NCI-H2029 (cell line): ENCODE results near the gene COL4A4.

ENCODE experiments used
- DNase-seq: peaks from one replicate; lab custom pipeline; 2025; lab: John Stamatoyannopoulos, UW

The COL4A4 gene

GRCh38 chr2:227161947-227162346, 2.1 kb downstream of the COL4A4 start:
- no peak for DNase-seq

- no peak for DNase-seq
Measured at GRCh38 chr2:227160164-227160563, 3.8 kb downstream of the COL4A4 start.

DNA sequence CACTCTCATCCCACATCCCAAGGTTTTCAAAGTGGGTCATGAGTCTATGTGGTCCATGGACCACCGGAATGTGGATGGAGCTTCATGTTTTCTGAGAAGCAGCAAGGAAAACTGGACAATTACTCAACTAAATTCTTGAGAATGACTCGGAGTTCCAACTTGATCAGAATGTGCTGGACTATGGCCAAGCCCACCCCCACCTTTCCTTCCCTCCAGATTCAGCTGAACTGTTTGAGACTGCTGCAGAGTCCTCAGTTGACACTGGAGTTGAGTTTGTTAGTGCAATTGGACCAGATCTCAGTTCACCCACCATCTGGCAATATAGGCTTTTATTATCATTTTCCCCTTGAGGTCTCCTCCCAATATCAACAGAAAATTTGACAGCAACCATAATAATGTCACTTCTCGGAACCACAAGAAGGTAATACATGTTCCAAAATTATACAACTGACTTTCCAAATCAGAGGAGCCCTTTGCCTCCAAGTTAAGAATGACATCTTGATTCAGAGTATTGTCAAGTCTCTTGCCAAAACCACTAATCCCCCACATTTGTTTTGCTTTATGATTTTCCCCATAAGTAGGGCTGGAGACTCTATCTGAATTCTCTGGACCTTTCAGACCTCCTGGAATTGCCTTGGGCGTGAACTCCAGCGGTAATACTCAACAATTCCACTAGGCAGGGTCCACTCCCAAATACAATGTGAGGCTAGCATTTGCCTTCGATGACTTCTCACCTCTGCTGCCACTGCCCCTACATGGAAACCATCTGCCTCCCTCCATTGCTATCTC, 8.8 kb downstream of the COL4A4 start:
- DNase-seq = no peak

GRCh38 chr2:227153758-227154486, 10.1 kb downstream of the COL4A4 start:
- no peak for DNase-seq

GRCh38 chr2:227153307-227153706, 10.7 kb downstream of the COL4A4 start:
- no peak for DNase-seq

DNA sequence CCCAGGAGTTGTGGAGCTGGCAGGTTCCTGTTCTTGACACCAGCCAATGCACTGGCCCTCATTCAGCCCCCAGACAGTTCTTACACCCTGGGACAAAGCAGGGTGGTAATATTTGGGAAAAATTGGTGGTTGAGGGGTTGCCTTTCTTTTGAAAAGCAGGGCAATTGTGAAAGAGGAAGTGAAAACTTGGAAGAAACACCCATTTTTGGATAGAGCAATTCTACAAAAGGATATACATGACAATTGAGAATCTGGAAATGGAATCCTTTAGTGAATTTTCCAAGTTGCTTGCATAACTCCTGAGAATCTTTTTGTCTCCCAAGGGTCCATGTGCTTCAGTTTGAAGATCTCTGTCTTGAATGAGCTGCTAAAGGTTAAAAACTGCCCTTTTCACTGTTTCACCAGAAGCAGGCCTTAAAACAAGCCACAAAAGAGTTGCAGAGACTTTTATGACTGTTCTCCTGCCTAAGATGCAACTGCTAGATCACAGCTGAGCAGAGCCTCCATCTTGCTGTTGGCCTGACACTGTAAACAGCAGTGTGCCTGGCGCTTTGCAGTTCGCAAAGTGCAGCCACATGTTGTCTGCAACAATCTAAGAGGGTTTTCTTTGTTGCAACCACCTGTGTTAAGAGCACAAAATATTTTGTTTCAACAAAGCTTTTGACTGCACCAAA, 11.8 kb downstream of the COL4A4 start:
- DNase-seq = no peak

- DNase-seq = no peak
Measured at GRCh38 chr2:227150222-227150936, 13.6 kb downstream of the COL4A4 start.

DNA sequence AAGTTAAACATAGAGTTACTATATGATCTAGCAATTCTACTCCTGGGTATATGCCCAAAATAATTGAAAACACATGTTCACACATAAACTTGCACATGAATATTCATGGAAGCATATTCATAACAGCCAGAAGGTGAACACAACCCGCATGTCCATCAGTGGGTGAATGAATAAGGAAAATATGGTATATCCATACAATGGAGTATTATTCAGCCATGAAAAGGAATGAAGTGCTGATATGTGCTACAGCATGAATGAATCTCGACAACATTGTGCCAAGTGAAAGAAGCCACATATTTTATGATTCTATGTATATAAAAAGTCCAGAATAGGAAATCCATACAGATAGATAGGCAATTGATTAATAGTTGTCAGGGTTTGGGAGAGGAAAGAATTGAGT, 15.9 kb downstream of the COL4A4 start:
- DNase-seq = no peak

GRCh38 chr2:227147023-227147422, 17.0 kb downstream of the COL4A4 start:
- DNase-seq = no peak

- DNase-seq = no peak
Measured at GRCh38 chr2:227146456-227146855, 17.5 kb downstream of the COL4A4 start.

GRCh38 chr2:227143895-227144294, 20.1 kb downstream of the COL4A4 start:
- no peak for DNase-seq

- DNase-seq = no peak
Measured at GRCh38 chr2:227141301-227141700, 22.7 kb downstream of the COL4A4 start.

DNA sequence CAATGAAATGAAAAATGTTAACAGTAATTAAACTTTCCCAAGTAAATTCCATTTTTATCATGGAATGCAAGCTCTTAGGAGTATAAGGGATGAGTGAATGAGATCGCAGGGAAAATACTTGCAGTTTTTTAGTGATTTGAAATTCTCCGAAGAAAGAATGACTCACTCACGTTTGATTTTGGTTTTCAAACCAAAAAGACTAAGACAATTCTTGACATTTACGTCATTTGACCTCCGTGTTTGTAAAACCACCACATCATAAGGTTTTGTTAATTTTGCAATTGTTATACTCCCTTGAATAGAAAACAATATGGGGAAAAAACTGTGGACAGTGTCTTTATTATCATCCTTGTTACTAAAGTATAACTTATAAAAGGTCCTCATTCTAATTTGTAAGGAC, 29.4 kb downstream of the COL4A4 start:
- no peak for DNase-seq

DNA sequence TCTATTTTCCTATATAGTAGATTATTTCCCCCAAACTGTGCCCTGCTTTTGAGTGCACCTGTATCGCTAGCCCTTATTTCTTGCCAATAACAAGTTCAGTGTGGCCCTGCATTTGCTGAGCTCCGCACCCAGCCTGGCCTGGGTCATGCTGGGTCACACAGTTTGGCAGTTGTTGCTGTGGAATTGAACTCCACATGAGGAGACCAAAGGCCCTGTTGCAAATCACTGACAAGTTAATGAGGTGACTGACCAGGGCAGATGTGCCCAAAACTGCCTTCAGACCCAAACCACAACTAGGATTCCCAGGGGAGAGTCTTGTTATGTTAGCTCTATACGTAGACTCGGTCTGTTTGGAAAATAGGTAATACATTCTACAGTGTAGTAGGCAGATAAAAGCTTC, 31.0 kb downstream of the COL4A4 start:
- DNase-seq = no peak

GRCh38 chr2:227130636-227131035, 33.4 kb downstream of the COL4A4 start:
- DNase-seq = no peak

DNA sequence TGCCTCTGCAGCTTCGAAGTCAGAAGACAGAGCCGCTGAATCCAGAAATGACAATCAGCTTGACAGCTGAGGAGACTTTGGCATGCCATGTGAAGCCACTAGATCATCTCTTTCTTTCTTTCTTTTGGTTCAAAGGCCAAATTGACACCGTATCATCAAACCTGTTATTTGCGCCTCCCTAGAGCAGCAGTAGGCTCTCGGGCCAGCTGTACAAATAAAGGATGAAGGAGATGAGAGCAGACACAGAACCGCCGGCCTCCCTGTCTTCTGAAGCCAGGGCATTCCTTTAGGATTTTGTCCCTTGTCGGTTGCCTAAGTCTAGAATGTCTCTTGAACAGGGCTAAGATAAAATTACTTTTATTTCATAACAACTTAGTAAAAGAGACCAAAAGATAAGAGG, 36.8 kb downstream of the COL4A4 start:
- DNase-seq = no peak

DNA sequence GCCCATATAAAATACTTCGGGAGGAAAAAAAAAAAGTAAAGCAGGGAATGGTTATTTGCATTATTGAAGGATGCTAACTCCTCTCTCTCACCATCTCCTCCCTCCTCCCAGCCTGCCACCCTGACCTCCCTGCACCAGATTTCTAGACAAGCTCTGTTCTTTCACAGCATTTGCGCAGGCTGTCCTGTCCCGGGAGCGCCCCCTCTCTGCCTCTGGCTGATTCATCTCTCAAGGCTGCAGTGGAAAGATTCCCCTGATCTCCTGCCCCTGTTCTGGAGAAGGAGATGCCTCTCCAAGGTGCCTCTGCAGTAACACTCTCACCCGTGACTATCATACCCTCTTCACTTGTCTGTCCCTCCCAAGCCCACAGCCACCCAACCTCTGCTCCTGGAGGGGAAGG, 38.5 kb downstream of the COL4A4 start:
- DNase-seq = no peak

- DNase-seq = no peak
Measured at GRCh38 chr2:227124811-227125210, 39.2 kb downstream of the COL4A4 start.

DNA sequence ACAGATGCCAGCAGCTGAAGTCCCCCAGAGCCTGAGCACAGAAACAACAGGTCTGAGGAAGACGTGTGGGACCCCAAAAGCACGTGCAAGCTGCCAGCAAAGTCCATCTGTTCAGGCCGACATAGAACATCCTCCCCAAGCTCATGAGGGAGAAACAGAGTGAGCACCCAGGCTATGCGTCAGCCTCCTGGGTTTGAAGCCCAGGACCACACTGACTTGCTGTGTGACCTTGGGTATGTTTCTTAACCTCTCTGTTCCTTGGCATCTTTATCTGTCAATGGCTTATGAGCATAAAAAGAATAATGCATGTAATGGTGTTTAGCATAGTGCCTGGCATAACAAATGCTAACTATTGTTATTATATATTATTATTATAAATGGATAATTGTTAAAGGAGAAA, 40.3 kb downstream of the COL4A4 start:
- no peak for DNase-seq

DNA sequence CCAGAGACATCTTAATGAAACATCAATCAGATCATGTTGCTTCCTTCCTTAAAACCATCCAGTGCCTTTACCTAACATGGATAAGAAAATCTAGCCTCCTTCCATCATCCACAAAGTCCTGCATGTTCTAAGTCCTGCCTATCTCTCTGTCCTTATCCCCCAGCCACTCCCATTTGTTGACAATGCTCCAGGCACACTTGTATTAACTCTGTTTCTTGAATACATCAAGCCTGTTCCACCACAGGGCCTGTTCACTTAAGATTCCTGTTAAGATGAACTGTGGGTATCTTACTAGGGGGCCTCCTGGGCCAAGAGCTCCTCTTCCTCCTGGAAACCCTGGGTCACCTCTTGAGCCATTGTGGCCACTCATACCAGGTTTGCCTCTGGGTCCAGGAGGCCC, 45.7 kb downstream of the COL4A4 start:
- no peak for DNase-seq

GRCh38 chr2:227117852-227118251, 46.2 kb downstream of the COL4A4 start:
- no peak for DNase-seq

DNA sequence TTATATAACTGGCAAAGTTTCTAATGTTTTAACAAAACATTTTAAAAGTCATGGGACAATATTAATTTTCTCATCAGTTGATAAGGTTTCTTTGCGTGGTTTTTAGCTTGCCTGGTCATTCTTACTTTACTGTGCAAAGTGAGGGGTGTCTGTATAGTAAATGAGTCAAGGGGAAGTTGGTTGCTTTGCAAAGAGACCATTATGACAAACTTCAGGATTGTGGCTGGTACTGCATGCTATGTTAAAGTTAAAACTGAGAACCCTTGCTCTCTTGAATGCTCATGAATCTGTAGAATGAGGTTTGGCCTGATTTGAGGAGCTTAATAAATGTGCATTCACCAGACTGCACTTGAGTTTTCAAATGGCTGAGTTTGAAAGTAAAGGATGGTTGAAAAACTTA, 47.0 kb downstream of the COL4A4 start:
- no peak for DNase-seq
